Dermis blood vessel endothelial cell (primary cell): ENCODE measurements around the gene DMBT1. TPM values are rescaled to one million over a fixed set of nuclear protein-coding genes. Genes with fewer than 3 reads are reported as not detected.

ENCODE experiments used
- DNase-seq: peaks from one replicate; pipeline ENCODE4 v3.0.0; 2010
- total RNA-seq: library from RNA; depleted of rRNA; stranded (reverse); fragments of >200 nt; gene quantifications from 2 replicates; pipeline ENCODE4 v1.2.3, GENCODE V29; 2014

DMBT1 gene
- total RNA-seq, 1 donor from 2014 or later: not detected

GRCh38 chr10:122648599-122649428 is 88.3 kb downstream of the DMBT1 start:
- peak; percentile 70 for DNase-seq

GRCh38 chr10:122649903-122650302 is 89.3 kb downstream of the DMBT1 start:
- DNase-seq: no peak

- DNase-seq: no peak
These were observed 89.8 kb downstream of the DMBT1 start for GRCh38 chr10:122650331-122650730.

- DNase-seq: no peak
These were observed 95.2 kb downstream of the DMBT1 start for GRCh38 chr10:122655524-122656307.

- no peak for DNase-seq
These were observed 95.8 kb downstream of the DMBT1 start for GRCh38 chr10:122656308-122656705.

GRCh38 chr10:122656741-122657140 is 96.2 kb downstream of the DMBT1 start:
- no peak for DNase-seq

GRCh38 chr10:122657255-122657654 is 96.7 kb downstream of the DMBT1 start:
- DNase-seq: no peak

GRCh38 chr10:122657729-122658128 is 97.2 kb downstream of the DMBT1 start:
- DNase-seq: no peak

GRCh38 chr10:122658356-122659049 is 97.9 kb downstream of the DMBT1 start:
- DNase-seq: no peak

GRCh38 chr10:122659126-122659525 is 98.6 kb downstream of the DMBT1 start:
- DNase-seq: no peak

- DNase-seq: no peak
These were observed 99.1 kb downstream of the DMBT1 start for GRCh38 chr10:122659651-122660050.

- DNase-seq: no peak
These were observed 100.1 kb downstream of the DMBT1 start for GRCh38 chr10:122660696-122661095.

- no peak for DNase-seq
These were observed 101.7 kb downstream of the DMBT1 start for GRCh38 chr10:122662231-122662630.

- DNase-seq: no peak
These were observed 103.1 kb downstream of the DMBT1 start for GRCh38 chr10:122663516-122664130.

GRCh38 chr10:122664501-122664900 is 103.9 kb downstream of the DMBT1 start:
- no peak for DNase-seq

- no peak for DNase-seq
These were observed 104.8 kb downstream of the DMBT1 start for GRCh38 chr10:122665329-122665860.

- no peak for DNase-seq
These were observed 105.4 kb downstream of the DMBT1 start for GRCh38 chr10:122665946-122666345.

GRCh38 chr10:122669045-122669444 is 108.5 kb downstream of the DMBT1 start:
- no peak for DNase-seq

- no peak for DNase-seq
These were observed 109.3 kb downstream of the DMBT1 start for GRCh38 chr10:122669842-122670241.

GRCh38 chr10:122671355-122671754 is 110.8 kb downstream of the DMBT1 start:
- DNase-seq: no peak

GRCh38 chr10:122672655-122673054 is 112.1 kb downstream of the DMBT1 start:
- DNase-seq: no peak

GRCh38 chr10:122673269-122673668 is 112.7 kb downstream of the DMBT1 start:
- no peak for DNase-seq

- no peak for DNase-seq
These were observed 113.2 kb downstream of the DMBT1 start for GRCh38 chr10:122673731-122674130.
